ENCODE data around the gene BTG1. TPM values are rescaled to one million over a fixed set of nuclear protein-coding genes. Genes with fewer than 3 reads are reported as not detected.
A peak's percentile ranks its signal among the peaks of the same experiment; 100 is the strongest.

The BTG1 gene
- total RNA-seq: 159 TPM
- long read RNA-seq, full-length matches to known transcripts: 332 of 345 reads
- long read RNA-seq, partial matches to known transcripts: 0 of 345 reads
- long read RNA-seq, other reads (novel, unspliced or antisense): 13 of 345 reads

GRCh38 chr12:92145731-92146496 is at the start of gene BTG1:
BTG1 (minus strand) TSS chr12:92145846; CDS start chr12:92145535, 311 bp downstream.
- H3K9me3 ChIP-seq: no peaks in the 10 kb centered on the region

GRCh38 chr12:92194561-92194960 is 48.9 kb upstream of the BTG1 start:
- Histone ChIP-seq H3K4me1 (no peaks in the 10 kb centered on the region), H3K27ac (no peak overlapping the region), H3K27me3 (ENCODE audit: low read depth) (no peaks in the 10 kb centered on the region), H3K4me3 (no peak overlapping the region), H3K36me3 (no peaks in the 10 kb centered on the region), H3K9me3 (no peaks in the 10 kb centered on the region)
- DNase-seq: no peak
- intact Hi-C loops (cut with DNase I): no loop called here
- TF ChIP-seq CTCF (IDR thresholded peaks at IDR 0.05): no peak
- no peak for ATAC-seq

More at GRCh38 chr12:92145731-92146496, at the start of gene BTG1:
- H3K4me3 ChIP-seq: peak within 1 kb of the TSS; percentile 87
- H3K27ac ChIP-seq: peak within 1 kb of the TSS; percentile 99
- TF ChIP-seq CTCF (IDR thresholded peaks at IDR 0.05): no peak
- ATAC-seq (peak; percentile 90 to 94), DNase-seq (peak; percentile 99)
- no peaks in the 10 kb centered on the region for H3K4me1 ChIP-seq
- intact Hi-C loops (cut with DNase I): no loop called here
- H3K36me3 ChIP-seq: peaks cover 22% of the 10 kb centered on the region
- no peaks in the 10 kb centered on the region for H3K27me3 ChIP-seq (ENCODE audit: low read depth)

- no peaks in the 10 kb centered on the region for H3K27me3 ChIP-seq (ENCODE audit: low read depth)
- intact Hi-C loops (cut with DNase I): no loop called here
- H3K4me3 ChIP-seq: no peak overlapping the region
- no peaks in the 10 kb centered on the region for H3K4me1 ChIP-seq
- H3K36me3 ChIP-seq: no peaks in the 10 kb centered on the region
- no peak overlapping the region for H3K27ac ChIP-seq
- H3K9me3 ChIP-seq: no peaks in the 10 kb centered on the region
- no peak for DNase-seq
- no peak for TF ChIP-seq CTCF (IDR thresholded peaks at IDR 0.05)
- no peak for ATAC-seq
These were observed 48.2 kb upstream of the BTG1 start for GRCh38 chr12:92193846-92194245.

- Histone ChIP-seq H3K27me3 (ENCODE audit: low read depth) (no peaks in the 10 kb centered on the region), H3K4me3 (no peak overlapping the region), H3K4me1 (no peaks in the 10 kb centered on the region), H3K36me3 (no peaks in the 10 kb centered on the region), H3K27ac (no peak overlapping the region), H3K9me3 (no peaks in the 10 kb centered on the region)
- ATAC-seq: no peak
- intact Hi-C loops (cut with DNase I): no loop called here
- no peak for TF ChIP-seq CTCF (IDR thresholded peaks at IDR 0.05)
- no peak for DNase-seq
These were observed 47.4 kb upstream of the BTG1 start for GRCh38 chr12:92193063-92193462.

- H3K4me1 ChIP-seq: no peaks in the 10 kb centered on the region
- H3K36me3 ChIP-seq: no peaks in the 10 kb centered on the region
- no peak for ATAC-seq
- no peak overlapping the region for H3K27ac ChIP-seq
- no peaks in the 10 kb centered on the region for H3K9me3 ChIP-seq
- H3K4me3 ChIP-seq: no peak overlapping the region
- TF ChIP-seq CTCF (IDR thresholded peaks at IDR 0.05): no peak
- no peak for DNase-seq
- intact Hi-C loops (cut with DNase I): no loop called here
- H3K27me3 ChIP-seq (ENCODE audit: low read depth): no peaks in the 10 kb centered on the region
These were observed 46.7 kb upstream of the BTG1 start for GRCh38 chr12:92192360-92192759.
